ENCODE data around the gene SLC4A1.

DNA sequence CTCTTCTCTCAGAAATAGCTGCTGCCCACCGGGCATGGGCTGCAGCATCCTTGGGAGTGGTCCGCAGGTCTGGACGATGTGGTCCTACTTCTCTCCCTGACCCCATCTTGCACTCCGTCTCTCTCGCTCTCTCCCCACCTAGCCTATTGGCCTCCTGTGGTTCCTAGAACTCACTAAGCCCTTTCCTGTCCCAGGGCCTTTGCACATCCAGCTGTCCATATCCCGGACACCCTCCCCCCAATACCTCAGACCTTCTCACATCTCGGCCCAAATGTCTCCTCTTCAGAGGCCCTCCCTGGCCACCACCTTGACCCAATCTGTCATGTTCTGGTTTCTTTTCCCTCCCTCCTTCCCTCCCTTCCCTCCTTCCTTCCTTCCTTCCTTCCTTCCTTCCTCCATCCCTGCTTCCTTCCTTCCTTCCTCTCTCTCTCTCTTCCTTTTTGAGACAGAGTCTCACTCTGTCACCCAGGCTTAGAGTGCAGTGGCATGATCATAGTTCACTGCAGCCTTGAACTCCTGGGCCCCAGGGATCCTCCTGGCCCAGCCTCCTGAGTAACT, 4.5 kb downstream of the SLC4A1 start:
- TF ChIP-seq, protein P1, sequence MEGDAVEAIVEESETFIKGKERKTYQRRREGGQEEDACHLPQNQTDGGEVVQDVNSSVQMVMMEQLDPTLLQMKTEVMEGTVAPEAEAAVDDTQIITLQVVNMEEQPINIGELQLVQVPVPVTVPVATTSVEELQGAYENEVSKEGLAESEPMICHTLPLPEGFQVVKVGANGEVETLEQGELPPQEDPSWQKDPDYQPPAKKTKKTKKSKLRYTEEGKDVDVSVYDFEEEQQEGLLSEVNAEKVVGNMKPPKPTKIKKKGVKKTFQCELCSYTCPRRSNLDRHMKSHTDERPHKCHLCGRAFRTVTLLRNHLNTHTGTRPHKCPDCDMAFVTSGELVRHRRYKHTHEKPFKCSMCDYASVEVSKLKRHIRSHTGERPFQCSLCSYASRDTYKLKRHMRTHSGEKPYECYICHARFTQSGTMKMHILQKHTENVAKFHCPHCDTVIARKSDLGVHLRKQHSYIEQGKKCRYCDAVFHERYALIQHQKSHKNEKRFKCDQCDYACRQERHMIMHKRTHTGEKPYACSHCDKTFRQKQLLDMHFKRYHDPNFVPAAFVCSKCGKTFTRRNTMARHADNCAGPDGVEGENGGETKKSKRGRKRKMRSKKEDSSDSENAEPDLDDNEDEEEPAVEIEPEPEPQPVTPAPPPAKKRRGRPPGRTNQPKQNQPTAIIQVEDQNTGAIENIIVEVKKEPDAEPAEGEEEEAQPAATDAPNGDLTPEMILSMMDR (IDR thresholded peaks at IDR 0.05): no peak
- TF ChIP-seq POLR2A (IDR thresholded peaks at IDR 0.05): no peak
- no peak for TF ChIP-seq POLR2AphosphoS5 (IDR thresholded peaks at IDR 0.05)

Data from breast epithelium (tissue), 3 donors.